HG03575 (cell line): ENCODE measurements around the gene ST6GALNAC4.

Experiments
- ATAC-seq: cut with Tn5 transposase; IDR thresholded peaks from one replicate; pipeline ENCODE4 v1.9.1; 2021; ENCODE audit not compliant: unreplicated experiment, insufficient number of reproducible peaks, low FRiP score; ENCODE audit errors: extremely low read depth

Gene ST6GALNAC4

DNA sequence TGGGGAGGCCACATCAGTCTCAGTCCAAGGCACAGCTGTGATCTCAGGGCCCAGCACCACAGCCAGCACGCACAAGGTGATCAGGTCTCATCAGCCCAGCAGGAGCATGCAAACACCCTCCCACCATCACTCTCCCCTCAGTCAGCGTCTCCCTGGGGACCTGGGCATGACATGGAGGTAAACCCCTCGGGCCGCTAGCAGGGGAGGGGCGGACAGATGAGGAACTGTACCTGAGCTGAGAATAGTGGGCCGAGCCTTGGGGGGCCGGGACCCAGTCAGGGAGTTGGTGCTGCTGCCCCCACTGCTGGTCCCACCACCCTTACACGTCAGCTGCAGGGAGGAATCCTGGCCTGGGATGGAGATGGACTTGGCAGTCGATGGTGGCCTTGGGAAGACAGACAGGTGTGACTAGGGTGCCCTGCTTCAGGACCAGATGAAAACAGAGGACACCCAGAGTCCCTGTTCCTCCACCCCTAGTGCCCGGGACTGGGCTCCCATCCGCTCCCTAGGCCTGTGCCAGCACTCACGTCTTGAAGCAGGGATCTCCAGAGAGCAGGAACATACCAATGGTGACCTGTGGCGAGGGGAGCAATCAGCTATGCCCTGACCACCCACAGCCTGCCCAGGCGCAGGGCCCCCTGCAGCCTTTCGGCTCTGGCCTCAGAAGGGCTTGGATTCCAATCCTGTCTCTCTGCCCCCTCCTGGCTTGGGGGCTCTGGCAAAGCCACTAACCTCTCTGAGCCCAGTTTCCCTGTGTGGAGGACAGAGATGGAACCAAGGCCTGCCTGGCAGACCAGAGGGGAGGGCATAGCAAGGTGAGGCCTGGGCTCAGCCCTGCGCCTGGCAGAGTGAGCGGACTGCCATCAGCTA lies 31.2 kb upstream of the ST6GALNAC4 start:
- ATAC-seq = no peak

DNA sequence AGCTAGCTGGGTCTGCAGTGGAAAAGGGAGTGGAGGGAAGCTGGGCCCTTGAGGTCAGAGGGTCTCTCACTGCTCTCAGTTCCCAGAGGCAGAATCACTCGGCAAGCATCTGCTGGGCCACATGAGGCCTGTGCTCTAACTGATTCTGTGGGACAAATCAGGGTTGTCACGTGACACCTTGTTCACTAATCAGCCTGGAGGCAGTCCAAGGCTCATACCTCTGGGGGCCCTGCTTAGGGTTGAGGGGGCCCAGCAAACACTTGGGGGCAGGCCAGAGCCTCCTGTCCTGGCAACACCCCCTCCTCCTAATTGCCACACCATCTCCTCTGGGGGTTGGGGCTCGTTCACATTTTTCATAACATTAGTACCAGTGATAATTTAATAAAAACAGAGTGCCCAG lies 29.9 kb upstream of the ST6GALNAC4 start:
- ATAC-seq = no peak

GRCh38 chr9:127945942-127946341 lies 29.1 kb upstream of the ST6GALNAC4 start:
- no peak for ATAC-seq

- no peak for ATAC-seq
Measured at GRCh38 chr9:127945338-127945737, 28.5 kb upstream of the ST6GALNAC4 start.

DNA sequence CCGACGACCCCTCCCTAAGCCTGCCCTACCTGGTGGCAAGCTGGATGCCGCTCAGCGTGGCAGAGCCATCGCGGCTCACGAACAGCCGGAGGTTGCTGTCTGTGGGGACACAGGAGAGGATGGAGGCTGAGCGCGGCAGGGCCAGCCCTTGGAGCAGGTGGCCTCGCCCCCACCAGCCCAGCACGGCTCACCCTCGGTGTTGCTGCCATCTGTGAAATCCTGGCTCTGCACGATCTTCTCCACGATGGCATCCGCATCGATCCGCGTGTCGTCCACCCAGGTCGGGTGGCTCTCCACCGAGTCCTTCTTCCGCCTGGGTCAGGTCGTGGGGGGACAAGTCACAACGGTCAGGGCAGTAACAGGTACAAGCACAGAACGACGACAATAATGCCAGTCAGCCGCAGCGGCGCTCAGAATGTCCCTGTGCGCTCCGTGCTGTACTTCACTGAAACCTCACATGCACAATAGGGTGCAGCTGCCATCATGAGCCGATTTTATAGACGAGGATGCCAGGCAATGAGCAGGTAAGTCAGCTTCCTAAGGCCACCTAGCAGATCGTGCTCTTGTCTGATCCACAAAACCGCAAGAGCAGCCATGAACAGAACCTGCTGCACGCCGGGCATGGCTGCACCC lies 27.9 kb upstream of the ST6GALNAC4 start:
- ATAC-seq = no peak

DNA sequence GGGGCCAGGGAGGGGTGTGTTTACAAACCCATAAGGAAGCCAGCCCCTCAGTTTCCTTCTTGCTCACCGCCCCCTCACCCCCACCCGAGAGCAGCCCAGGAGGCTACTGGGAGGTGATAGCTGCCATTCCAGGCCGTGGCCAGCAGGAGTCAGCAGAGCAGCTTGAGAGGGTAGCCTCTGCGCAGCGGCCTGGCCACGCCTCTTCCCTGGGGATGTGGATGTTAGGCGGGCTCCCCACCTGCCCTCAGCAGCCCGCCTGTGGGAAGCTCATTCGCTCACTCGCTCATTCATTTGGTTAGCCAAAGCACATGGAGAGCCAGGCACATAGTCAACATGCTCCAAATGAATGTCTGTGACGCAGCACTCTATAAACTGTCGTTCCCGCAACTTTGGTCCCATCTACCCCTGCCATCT lies 26.9 kb upstream of the ST6GALNAC4 start:
- ATAC-seq = no peak

DNA sequence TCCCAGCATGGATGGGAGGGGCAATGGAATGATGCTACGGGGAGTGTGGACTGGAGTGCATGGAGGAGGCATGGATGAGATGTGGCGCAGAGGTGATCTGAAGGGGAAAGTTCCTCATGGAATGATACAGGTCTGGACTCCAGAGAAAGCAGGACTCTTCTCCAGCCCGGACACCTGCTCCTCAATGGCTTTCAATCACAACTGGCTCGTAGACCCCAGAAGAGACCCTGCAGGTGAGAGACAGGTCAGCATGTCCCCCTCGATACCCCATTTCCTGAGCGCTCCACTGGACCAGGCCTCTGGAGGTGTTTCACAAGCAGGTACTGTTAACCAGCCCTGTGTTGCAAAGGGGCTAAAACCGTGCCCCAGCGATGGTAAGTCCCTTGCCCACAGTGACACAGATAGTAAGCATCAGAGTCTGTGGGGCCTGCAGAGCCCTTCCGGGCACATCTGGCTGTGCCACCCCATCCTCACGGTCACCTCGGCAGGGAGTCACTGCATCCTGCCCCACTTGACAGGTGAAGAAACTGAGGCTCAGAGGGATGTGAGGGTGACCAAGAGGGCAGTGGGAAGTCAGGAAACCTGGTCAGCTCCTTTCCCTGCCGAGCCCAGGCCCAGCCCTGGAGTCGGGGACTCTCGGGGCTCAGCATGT lies 26.3 kb upstream of the ST6GALNAC4 start:
- ATAC-seq = no peak

- no peak for ATAC-seq
Measured at GRCh38 chr9:127942216-127943010, 25.6 kb upstream of the ST6GALNAC4 start.

- ATAC-seq = no peak
Measured at GRCh38 chr9:127941961-127942215, 25.0 kb upstream of the ST6GALNAC4 start.

DNA sequence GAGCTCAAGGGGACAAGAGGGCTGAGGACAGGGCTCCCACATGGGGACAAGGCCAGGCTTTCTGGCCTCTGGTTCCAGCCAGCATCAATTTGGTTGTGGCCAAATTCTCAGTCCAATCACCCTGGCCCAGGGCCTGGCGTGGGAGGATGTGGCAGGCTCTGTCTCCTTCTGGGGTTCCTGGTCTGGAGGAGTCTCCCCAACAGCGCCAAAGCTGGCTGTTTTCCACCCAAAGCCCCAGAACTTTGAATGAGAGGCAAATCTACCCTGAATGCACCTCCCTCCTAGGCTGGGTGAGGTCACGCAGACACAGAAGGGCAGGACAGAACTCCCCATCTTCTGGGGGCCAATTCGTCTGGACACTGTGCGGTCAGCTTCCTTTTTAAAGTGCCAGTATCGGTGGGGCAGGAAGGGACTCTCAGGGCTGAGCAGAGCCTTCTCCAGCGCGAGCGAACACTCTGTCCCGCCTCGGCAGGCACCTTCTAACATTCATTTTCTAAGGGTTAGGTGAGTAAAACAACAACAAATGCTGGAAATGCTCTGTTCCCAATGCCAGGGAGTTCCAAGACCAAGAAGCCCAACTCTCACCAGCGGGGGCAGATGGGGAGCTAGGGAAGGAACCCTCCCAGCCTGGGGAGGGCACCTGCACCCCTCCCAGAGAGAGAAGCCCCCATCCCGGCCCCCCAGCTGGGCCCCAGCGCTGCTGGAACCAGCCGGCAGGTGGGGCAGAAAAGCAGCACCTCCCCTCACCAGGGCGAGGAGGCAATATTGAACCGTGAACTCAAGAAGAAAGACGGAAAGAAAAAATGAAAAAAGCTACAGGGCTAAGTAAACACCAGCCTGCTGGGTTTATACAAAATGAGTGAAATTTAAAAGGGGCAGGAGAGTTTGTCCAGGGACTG lies 24.5 kb upstream of the ST6GALNAC4 start:
- ATAC-seq = no peak

DNA sequence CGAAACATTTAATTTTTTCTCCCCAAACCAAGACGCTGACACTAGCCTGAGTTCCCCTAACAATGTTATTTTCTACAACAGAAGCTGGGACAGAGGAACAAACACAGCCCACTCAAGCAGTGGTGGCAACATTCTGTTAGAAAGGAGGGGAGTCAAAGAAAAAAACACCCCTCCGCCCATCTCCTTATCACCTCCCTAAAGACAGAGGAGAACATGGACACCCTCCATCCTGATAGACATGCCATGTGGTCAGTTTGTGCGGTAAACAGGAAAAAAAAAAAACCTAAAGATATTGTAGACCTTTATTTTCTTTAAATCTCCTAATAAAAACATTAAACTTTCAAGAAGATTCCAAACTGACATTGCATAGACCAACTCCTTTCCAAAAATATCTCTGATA lies 23.8 kb upstream of the ST6GALNAC4 start:
- ATAC-seq = no peak

DNA sequence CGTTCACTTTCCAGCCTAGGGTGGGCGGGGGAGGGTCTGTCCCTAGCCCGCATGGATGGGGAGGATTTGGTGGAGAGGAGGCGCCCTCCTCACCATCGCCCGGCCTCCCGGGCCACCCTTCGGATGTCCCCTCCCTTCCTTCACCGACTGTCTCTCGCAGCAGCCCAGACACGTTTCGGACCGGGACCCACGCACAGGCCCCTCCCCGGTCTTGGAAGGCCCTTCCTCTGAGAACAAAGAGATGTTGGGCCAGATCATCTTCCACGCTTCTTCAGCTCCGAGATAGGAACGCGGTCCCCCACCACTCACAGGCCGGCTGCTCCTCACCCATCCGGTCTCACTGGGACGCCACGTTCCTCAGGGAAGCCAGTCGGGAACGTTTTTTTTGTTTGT lies 21.5 kb upstream of the ST6GALNAC4 start:
- no peak for ATAC-seq

DNA sequence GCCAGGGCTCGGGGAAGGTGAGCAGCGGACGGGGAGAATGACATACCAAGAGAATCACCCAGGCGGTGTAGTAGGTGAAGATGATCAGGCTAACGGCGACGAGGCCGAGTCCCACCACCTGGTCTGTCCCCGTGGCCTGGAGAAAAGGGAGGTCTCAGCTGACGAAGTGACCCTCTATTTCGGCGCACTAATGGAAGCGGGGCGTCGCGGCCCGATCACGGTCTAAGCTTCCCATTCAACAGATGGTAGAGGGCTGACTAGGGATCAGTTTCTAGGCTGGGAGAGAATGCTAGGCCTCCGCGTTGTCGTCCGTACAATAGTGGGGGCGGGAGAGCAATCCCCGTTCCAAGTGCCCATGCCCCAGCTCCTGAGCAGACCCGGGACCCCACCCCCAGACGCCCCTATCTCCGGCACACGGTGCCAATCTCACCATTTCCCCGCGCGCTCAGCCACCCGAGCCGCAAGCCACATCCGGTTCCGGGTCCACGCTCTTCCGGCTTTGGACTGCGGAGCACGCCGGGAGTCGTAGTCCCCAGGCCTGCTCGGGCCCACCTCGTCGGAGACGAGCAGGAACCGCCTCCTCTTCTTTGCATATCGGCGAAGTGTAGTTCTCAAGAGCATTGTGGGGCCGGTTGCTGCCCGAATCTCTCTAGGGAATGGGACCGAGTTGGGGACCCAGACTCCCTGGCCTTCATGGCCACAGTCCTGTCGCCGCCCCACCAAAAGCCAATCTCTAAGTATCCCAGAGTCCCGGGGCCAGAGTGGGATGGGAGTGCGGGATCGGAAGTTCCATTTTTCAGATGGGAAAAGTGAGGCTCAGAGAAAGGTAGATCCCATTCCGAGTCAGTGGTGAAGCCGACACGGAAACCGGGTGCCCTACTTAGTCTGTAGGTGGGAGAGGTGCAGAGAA lies 20.8 kb upstream of the ST6GALNAC4 start, which contains the start of gene DPM2:
TSS of gene DPM2 (minus strand) at position 467 of the 910 bp plus-strand sequence. CDS start at position 433, 34 bp downstream.
- ATAC-seq = no peak

DNA sequence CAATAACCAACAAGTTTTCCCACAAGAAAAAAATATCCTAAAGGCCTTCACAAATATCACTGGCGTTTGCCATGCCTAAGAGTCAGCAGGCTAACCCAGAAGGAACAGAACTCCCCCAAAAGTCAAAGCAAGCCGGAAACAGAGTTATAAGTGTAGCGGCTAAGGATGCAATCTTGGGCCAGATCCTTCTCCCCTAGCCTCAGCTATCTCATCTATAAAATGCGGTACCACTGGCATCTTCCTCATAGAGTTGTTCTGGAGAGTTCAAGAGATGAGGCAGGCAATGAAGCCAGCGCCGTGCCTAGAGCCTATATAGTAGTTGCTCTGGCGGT lies 20.2 kb upstream of the ST6GALNAC4 start:
- no peak for ATAC-seq

DNA sequence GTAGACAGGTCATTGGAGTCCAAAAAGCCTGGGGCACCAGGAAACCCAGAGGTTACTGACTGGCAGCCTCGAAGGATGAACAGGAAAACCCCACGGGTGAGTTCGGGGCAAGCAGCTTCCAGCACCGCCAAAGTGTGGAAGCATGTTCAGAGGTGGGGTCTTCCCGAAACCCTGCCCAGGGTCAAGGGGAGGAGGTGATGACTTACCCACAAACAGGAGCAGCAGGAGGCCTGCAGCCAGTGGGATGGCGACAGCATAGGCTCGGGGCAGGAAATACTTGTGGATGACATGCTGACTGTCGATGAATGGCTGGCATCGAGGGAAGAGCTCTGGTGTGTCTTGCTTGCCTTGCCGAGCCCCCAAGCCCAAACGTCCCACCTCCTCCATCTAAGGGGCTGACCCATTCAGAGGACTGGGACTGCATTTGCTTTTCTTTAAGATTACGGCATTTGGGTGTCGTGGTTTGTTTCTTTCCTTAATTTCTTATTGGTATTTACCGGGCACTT lies 19.6 kb upstream of the ST6GALNAC4 start:
- no peak for ATAC-seq

DNA sequence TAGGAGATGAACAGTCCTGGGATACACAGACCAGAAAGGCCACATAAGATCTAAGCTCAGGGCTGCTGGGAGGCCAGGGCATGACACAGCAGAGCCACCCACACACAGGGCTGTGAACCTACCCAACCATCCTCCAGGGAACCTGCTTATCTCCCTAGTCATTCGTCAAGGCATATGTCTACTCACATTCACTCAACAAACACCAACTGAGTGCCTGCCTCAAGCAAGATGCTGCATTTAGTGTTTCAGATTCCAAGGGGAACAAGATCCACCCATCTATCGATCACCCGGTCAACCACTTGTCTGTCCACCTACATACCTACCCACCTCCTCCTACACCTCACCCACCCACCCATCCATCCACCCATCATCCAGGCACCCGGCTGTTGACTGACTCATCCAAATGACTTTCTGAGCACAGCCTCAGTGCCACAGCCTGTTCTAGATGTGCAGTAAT lies 19.0 kb upstream of the ST6GALNAC4 start:
- ATAC-seq = no peak

DNA sequence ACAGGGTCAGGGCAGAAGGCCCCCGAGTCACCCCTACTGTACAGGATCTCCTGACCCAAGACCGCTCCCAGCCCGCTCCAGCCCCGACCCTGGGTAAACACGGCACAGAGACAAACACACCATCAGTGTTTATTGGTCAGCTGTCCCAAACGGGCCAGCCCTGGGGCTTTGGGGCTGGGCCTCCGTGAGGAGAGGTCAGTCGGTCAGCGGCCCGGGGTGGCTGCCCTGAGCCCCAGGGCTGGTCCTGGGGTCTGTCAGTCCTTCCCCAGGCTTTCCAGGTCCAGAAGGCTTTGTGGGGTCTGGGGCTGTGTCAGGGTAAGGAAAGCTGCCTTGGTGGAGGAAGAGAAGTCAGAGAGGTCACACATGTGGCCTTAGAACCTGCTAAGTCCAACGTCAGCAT lies 18.1 kb upstream of the ST6GALNAC4 start:
- no peak for ATAC-seq
